ENCODE results near the gene SELENOS.
A peak's percentile ranks its signal among the peaks of the same experiment; 100 is the strongest.
"Not testable (repeated sequence)": the region's sequence is repeated elsewhere in the genome, so short reads cannot be mapped to it uniquely, and the experiment has no call there.

The SELENOS gene

GRCh38 chr15:101309436-101310160 lies 32.3 kb upstream of the SELENOS start:
- DNase-seq, result no peak

GRCh38 chr15:101308604-101309435 lies 31.5 kb upstream of the SELENOS start:
- DNase-seq, result no peak

- DNase-seq, result no peak
These were observed 30.8 kb upstream of the SELENOS start for GRCh38 chr15:101307897-101308603.

GRCh38 chr15:101307048-101307896 lies 30.0 kb upstream of the SELENOS start:
- no peak for DNase-seq

- no peak for DNase-seq
These were observed 29.2 kb upstream of the SELENOS start for GRCh38 chr15:101306341-101307047.

GRCh38 chr15:101305820-101306255 lies 28.6 kb upstream of the SELENOS start:
- DNase-seq, result no peak

GRCh38 chr15:101303408-101303807 lies 26.1 kb upstream of the SELENOS start:
- DNase-seq, result no peak

GRCh38 chr15:101296418-101297405 lies 19.4 kb upstream of the SELENOS start:
- DNase-seq, result peak; percentile 50

- peak; percentile 11 for DNase-seq
These were observed 18.4 kb upstream of the SELENOS start for GRCh38 chr15:101295607-101296161.

- peak; percentile 93 for DNase-seq
These were observed 17.7 kb upstream of the SELENOS start, which contains the start of gene SNRPA1 for GRCh38 chr15:101294731-101295606. Gene SNRPA1, minus strand, starts transcription at chr15:101295248. Its CDS starts 70 bp downstream, at chr15:101295178.

- no peak for DNase-seq
These were observed 15.8 kb upstream of the SELENOS start for GRCh38 chr15:101293122-101293521.

GRCh38 chr15:101288905-101289513 lies 11.7 kb upstream of the SELENOS start:
- peak; percentile 36 for DNase-seq

GRCh38 chr15:101287342-101287741 lies 10.1 kb upstream of the SELENOS start:
- not testable (repeated sequence) for DNase-seq

GRCh38 chr15:101286471-101287114 lies 9.3 kb upstream of the SELENOS start:
- DNase-seq, result no peak

- no peak for DNase-seq
These were observed 6.6 kb upstream of the SELENOS start for GRCh38 chr15:101283931-101284330.

- no peak for DNase-seq
These were observed 2.7 kb upstream of the SELENOS start for GRCh38 chr15:101280007-101280406.

- DNase-seq, result no peak
These were observed 769 bp upstream of the SELENOS start for GRCh38 chr15:101277943-101278564.

Measured in HCEC 1CT (cell line).